ENCODE results near the gene PRKCH. TPM values are rescaled to one million over a fixed set of nuclear protein-coding genes. Genes with fewer than 3 reads are reported as not detected.

PRKCH gene
- total RNA-seq, 1 experiment from 2014 or later = 10.3 TPM

GRCh38 chr14:61396694-61397093 lies 75.3 kb downstream of the PRKCH start:
- H3K9me3 Mint-ChIP-seq = no peaks in the 10 kb centered on the region
- ChIA-PET POLR2A (no interaction called here), CTCF (no interaction called here)
- DNase-seq (ENCODE audit: low spot score) = no peak
- no peak overlapping the region for H3K27ac Mint-ChIP-seq
- H3K4me1 Mint-ChIP-seq = no peaks in the 10 kb centered on the region
- H3K36me3 Mint-ChIP-seq = no peaks in the 10 kb centered on the region
- TF ChIP-seq TP53 (CRISPR knock-in tag; IDR thresholded peaks at IDR 0.05) = no peak
- TF ChIP-seq ZNF416 (CRISPR knock-in tag; IDR thresholded peaks at IDR 0.05) = no peak
- TF ChIP-seq, protein P1, sequence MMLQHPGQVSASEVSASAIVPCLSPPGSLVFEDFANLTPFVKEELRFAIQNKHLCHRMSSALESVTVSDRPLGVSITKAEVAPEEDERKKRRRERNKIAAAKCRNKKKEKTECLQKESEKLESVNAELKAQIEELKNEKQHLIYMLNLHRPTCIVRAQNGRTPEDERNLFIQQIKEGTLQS (CRISPR knock-in tag; conservative IDR thresholded peaks at IDR 0.05) = no peak
- TF ChIP-seq NFATC4 (CRISPR knock-in tag; IDR thresholded peaks at IDR 0.05) = no peak
- TF ChIP-seq PREB (CRISPR knock-in tag; IDR thresholded peaks at IDR 0.05; ENCODE audit: borderline replicate concordance) = no peak
- no peak for TF ChIP-seq SMAD4 (CRISPR knock-in tag; IDR thresholded peaks at IDR 0.05)
- TF ChIP-seq, protein P2, sequence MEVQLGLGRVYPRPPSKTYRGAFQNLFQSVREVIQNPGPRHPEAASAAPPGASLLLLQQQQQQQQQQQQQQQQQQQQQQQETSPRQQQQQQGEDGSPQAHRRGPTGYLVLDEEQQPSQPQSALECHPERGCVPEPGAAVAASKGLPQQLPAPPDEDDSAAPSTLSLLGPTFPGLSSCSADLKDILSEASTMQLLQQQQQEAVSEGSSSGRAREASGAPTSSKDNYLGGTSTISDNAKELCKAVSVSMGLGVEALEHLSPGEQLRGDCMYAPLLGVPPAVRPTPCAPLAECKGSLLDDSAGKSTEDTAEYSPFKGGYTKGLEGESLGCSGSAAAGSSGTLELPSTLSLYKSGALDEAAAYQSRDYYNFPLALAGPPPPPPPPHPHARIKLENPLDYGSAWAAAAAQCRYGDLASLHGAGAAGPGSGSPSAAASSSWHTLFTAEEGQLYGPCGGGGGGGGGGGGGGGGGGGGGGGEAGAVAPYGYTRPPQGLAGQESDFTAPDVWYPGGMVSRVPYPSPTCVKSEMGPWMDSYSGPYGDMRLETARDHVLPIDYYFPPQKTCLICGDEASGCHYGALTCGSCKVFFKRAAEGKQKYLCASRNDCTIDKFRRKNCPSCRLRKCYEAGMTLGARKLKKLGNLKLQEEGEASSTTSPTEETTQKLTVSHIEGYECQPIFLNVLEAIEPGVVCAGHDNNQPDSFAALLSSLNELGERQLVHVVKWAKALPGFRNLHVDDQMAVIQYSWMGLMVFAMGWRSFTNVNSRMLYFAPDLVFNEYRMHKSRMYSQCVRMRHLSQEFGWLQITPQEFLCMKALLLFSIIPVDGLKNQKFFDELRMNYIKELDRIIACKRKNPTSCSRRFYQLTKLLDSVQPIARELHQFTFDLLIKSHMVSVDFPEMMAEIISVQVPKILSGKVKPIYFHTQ (CRISPR knock-in tag; IDR thresholded peaks at IDR 0.05) = no peak
- no peak for TF ChIP-seq ZNF138 (CRISPR knock-in tag; conservative IDR thresholded peaks at IDR 0.05)
- TF ChIP-seq FOXJ3 (CRISPR knock-in tag; IDR thresholded peaks at IDR 0.05; ENCODE audit: borderline replicate concordance) = no peak
- TF ChIP-seq IRF2 (CRISPR knock-in tag; IDR thresholded peaks at IDR 0.05; ENCODE audit: borderline replicate concordance, low read depth) = no peak
- H3K27me3 Mint-ChIP-seq (ENCODE audit: low read depth) = no peaks in the 10 kb centered on the region; the same call in 1 of the 2 replicates
- ATAC-seq = no peak
- no peak overlapping the region for H3K4me3 Mint-ChIP-seq

- ChIA-PET POLR2A (no interaction called here), CTCF (no interaction called here)
- no peak for TF ChIP-seq CBFB (CRISPR knock-in tag; IDR thresholded peaks at IDR 0.05; ENCODE audit: low read depth)
- TF ChIP-seq NFE2L1 (CRISPR knock-in tag; IDR thresholded peaks at IDR 0.05) = no peak
- no peak for TF ChIP-seq HMGA2 (CRISPR knock-in tag; IDR thresholded peaks at IDR 0.05)
- no peak for TF ChIP-seq RELA (CRISPR knock-in tag; IDR thresholded peaks at IDR 0.05; ENCODE audit: borderline replicate concordance)
- TF ChIP-seq, protein P3, sequence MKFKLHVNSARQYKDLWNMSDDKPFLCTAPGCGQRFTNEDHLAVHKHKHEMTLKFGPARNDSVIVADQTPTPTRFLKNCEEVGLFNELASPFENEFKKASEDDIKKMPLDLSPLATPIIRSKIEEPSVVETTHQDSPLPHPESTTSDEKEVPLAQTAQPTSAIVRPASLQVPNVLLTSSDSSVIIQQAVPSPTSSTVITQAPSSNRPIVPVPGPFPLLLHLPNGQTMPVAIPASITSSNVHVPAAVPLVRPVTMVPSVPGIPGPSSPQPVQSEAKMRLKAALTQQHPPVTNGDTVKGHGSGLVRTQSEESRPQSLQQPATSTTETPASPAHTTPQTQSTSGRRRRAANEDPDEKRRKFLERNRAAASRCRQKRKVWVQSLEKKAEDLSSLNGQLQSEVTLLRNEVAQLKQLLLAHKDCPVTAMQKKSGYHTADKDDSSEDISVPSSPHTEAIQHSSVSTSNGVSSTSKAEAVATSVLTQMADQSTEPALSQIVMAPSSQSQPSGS (CRISPR knock-in tag; IDR thresholded peaks at IDR 0.05; ENCODE audit: borderline replicate concordance, low read depth) = no peak
- TF ChIP-seq, protein P4, sequence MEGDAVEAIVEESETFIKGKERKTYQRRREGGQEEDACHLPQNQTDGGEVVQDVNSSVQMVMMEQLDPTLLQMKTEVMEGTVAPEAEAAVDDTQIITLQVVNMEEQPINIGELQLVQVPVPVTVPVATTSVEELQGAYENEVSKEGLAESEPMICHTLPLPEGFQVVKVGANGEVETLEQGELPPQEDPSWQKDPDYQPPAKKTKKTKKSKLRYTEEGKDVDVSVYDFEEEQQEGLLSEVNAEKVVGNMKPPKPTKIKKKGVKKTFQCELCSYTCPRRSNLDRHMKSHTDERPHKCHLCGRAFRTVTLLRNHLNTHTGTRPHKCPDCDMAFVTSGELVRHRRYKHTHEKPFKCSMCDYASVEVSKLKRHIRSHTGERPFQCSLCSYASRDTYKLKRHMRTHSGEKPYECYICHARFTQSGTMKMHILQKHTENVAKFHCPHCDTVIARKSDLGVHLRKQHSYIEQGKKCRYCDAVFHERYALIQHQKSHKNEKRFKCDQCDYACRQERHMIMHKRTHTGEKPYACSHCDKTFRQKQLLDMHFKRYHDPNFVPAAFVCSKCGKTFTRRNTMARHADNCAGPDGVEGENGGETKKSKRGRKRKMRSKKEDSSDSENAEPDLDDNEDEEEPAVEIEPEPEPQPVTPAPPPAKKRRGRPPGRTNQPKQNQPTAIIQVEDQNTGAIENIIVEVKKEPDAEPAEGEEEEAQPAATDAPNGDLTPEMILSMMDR (IDR thresholded peaks at IDR 0.05) = no peak
- TF ChIP-seq ZNF219 (CRISPR knock-in tag; IDR thresholded peaks at IDR 0.05; ENCODE audit: borderline replicate concordance) = no peak
- TF ChIP-seq PRDM15 (CRISPR knock-in tag; IDR thresholded peaks at IDR 0.05) = no peak
- no peak for TF ChIP-seq NR2C2 (CRISPR knock-in tag; IDR thresholded peaks at IDR 0.05)
- no peak for TF ChIP-seq SMAD4 (CRISPR knock-in tag; IDR thresholded peaks at IDR 0.05)
- no peak for TF ChIP-seq ZNF416 (CRISPR knock-in tag; IDR thresholded peaks at IDR 0.05)
- TF ChIP-seq NFYB (CRISPR knock-in tag; conservative IDR thresholded peaks at IDR 0.05; ENCODE audit: low read depth) = no peak
- no peak for TF ChIP-seq NR3C1 (CRISPR knock-in tag; conservative IDR thresholded peaks at IDR 0.05; ENCODE audit: low read depth)
- no peak for TF ChIP-seq USF1 (CRISPR knock-in tag; IDR thresholded peaks at IDR 0.05)
- no peak for TF ChIP-seq ETV6 (CRISPR knock-in tag; IDR thresholded peaks at IDR 0.05)
- no peak for TF ChIP-seq MYBL2 (CRISPR knock-in tag; IDR thresholded peaks at IDR 0.05)
- no peak for TF ChIP-seq NR1H2 (CRISPR knock-in tag; IDR thresholded peaks at IDR 0.05)
- no peak for TF ChIP-seq GABPB1 (CRISPR knock-in tag; IDR thresholded peaks at IDR 0.05)
- H3K9me3 Mint-ChIP-seq = no peaks in the 10 kb centered on the region
- no peaks in the 10 kb centered on the region for H3K4me1 Mint-ChIP-seq
- H3K36me3 Mint-ChIP-seq = no peaks in the 10 kb centered on the region
- no peak overlapping the region for H3K4me3 Mint-ChIP-seq
- no peak for ATAC-seq
- no peak for DNase-seq (ENCODE audit: low spot score)
- no peak overlapping the region for H3K27ac Mint-ChIP-seq
- no peaks in the 10 kb centered on the region; the same call in 1 of the 2 replicates for H3K27me3 Mint-ChIP-seq (ENCODE audit: low read depth)
Observed at GRCh38 chr14:61397615-61398014, 76.2 kb downstream of the PRKCH start.

All from WTC11 (cell line).